Panc1 (cell line): ENCODE results near the gene RCOR3.

ENCODE experiments used
- POLR2AphosphoS5 ChIP-seq: IDR thresholded peaks from 2 replicates; pipeline ENCODE4 v1.6.1; 2012; ENCODE audit warnings: mild to moderate bottlenecking, low read depth, low read length, moderate library complexity
- SIN3A ChIP-seq: IDR thresholded peaks from 2 replicates; pipeline ENCODE4 v1.6.1; 2012; ENCODE audit warnings: low read depth, mild to moderate bottlenecking, low read length, moderate library complexity, borderline replicate concordance; ENCODE audit not compliant: insufficient read depth
- TF ChIP-seq, protein P1 (sequence below): fragments of 450-650 bp; IDR thresholded peaks from 2 replicates; pipeline ENCODE4 v1.5.1; 2017; ENCODE audit warnings: mild to moderate bottlenecking
- TF ChIP-seq, protein P2 (sequence below), 2 experiments: IDR thresholded peaks; 2 replicates each; pipeline ENCODE4 v1.6.1; 2011 to 2012; ENCODE audit warnings: low read depth in 2 of 2, control low read depth in 1 of 2, low read length in 1 of 2, mild to moderate bottlenecking in 1 of 2, moderate library complexity in 1 of 2; ENCODE audit not compliant: insufficient read depth in 1 of 2

DNA sequence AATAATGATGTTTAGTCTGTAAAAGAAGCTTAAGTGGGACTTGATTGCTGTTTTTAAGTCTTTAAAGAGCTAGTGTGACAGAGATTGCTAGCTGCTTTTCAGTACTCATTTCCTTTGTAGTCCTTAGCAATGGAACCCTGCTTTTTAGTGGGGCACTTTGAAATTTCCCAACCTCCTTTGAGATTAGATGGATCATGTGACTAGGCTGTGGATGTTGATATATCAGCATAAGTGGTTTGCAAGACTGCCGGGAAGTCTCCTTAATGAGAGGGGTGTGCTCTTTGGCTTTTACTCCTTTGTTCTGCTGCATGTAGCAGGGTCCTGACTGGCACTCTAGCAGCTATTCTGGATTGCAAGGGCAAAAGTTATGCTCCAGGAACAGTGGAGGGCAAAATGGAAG is 11.2 kb upstream of the RCOR3 start:
- TF ChIP-seq, protein P1, sequence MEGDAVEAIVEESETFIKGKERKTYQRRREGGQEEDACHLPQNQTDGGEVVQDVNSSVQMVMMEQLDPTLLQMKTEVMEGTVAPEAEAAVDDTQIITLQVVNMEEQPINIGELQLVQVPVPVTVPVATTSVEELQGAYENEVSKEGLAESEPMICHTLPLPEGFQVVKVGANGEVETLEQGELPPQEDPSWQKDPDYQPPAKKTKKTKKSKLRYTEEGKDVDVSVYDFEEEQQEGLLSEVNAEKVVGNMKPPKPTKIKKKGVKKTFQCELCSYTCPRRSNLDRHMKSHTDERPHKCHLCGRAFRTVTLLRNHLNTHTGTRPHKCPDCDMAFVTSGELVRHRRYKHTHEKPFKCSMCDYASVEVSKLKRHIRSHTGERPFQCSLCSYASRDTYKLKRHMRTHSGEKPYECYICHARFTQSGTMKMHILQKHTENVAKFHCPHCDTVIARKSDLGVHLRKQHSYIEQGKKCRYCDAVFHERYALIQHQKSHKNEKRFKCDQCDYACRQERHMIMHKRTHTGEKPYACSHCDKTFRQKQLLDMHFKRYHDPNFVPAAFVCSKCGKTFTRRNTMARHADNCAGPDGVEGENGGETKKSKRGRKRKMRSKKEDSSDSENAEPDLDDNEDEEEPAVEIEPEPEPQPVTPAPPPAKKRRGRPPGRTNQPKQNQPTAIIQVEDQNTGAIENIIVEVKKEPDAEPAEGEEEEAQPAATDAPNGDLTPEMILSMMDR, result no peak
- TF ChIP-seq, protein P2, sequence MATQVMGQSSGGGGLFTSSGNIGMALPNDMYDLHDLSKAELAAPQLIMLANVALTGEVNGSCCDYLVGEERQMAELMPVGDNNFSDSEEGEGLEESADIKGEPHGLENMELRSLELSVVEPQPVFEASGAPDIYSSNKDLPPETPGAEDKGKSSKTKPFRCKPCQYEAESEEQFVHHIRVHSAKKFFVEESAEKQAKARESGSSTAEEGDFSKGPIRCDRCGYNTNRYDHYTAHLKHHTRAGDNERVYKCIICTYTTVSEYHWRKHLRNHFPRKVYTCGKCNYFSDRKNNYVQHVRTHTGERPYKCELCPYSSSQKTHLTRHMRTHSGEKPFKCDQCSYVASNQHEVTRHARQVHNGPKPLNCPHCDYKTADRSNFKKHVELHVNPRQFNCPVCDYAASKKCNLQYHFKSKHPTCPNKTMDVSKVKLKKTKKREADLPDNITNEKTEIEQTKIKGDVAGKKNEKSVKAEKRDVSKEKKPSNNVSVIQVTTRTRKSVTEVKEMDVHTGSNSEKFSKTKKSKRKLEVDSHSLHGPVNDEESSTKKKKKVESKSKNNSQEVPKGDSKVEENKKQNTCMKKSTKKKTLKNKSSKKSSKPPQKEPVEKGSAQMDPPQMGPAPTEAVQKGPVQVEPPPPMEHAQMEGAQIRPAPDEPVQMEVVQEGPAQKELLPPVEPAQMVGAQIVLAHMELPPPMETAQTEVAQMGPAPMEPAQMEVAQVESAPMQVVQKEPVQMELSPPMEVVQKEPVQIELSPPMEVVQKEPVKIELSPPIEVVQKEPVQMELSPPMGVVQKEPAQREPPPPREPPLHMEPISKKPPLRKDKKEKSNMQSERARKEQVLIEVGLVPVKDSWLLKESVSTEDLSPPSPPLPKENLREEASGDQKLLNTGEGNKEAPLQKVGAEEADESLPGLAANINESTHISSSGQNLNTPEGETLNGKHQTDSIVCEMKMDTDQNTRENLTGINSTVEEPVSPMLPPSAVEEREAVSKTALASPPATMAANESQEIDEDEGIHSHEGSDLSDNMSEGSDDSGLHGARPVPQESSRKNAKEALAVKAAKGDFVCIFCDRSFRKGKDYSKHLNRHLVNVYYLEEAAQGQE (IDR thresholded peaks at IDR 0.05; ENCODE audit: insufficient read depth in 1 of 2, low read depth in 2 of 2, low read length in 1 of 2), result no peak
- TF ChIP-seq SIN3A (no peak), POLR2AphosphoS5 (no peak)
